Smooth muscle cell (in vitro differentiated cells): ENCODE results near the gene IDUA. TPM values are rescaled to one million over a fixed set of nuclear protein-coding genes. Genes with fewer than 3 reads are reported as not detected.
A peak's percentile ranks its signal among the peaks of the same experiment; 100 is the strongest.

Experiments used
- DNase-seq: peaks from one replicate; lab custom pipeline; 2025; ENCODE audit not compliant: unreplicated experiment; lab: John Stamatoyannopoulos, UW
- H2AFZ ChIP-seq: fragments of 200-600 bp; sonication (generic); 2 replicates; pipeline ENCODE4 v1.6.0; 2016; ENCODE audit warnings: antibody characterized with exemption, low read depth, mild to moderate bottlenecking
- H3F3A ChIP-seq: fragments of 200-600 bp; sonication (generic); 2 replicates; pipeline ENCODE4 v1.6.0; 2017; ENCODE audit warnings: antibody characterized with exemption, low read depth
- H3K27ac ChIP-seq: fragments of 200-600 bp; sonication (generic); 2 replicates; pipeline ENCODE4 v1.5.1; 2016; ENCODE audit warnings: low read depth, mild to moderate bottlenecking
- H3K27me3 ChIP-seq: fragments of 200-600 bp; sonication (generic); 2 replicates; pipeline ENCODE4 v1.6.1; 2016; ENCODE audit warnings: low read depth, mild to moderate bottlenecking
- H3K36me3 ChIP-seq: fragments of 200-600 bp; sonication (generic); 2 replicates; pipeline ENCODE4 v1.5.1; 2016; ENCODE audit warnings: low read depth
- H3K4me1 ChIP-seq: fragments of 200-600 bp; sonication (generic); 2 replicates; pipeline ENCODE4 v1.5.1; 2016; ENCODE audit warnings: low read depth
- H3K4me2 ChIP-seq: fragments of 200-600 bp; sonication (generic); 2 replicates; pipeline ENCODE4 v1.6.0; 2016; ENCODE audit warnings: mild to moderate bottlenecking
- H3K4me3 ChIP-seq: fragments of 200-600 bp; sonication (generic); 2 replicates; pipeline ENCODE4 v1.5.1; 2016; ENCODE audit warnings: mild to moderate bottlenecking
- H3K79me2 ChIP-seq: fragments of 200-600 bp; sonication (generic); 2 replicates; pipeline ENCODE4 v1.6.0; 2016; ENCODE audit warnings: low read depth, mild to moderate bottlenecking
- H3K9ac ChIP-seq: fragments of 200-600 bp; sonication (generic); 2 replicates; pipeline ENCODE4 v1.6.0; 2016; ENCODE audit warnings: low read depth
- H3K9me3 ChIP-seq: fragments of 200-600 bp; sonication (generic); replicated peaks from 2 replicates; pipeline ENCODE4 v1.5.1; 2016; ENCODE audit warnings: low read depth
- H4K20me1 ChIP-seq: fragments of 200-600 bp; sonication (generic); 2 replicates; pipeline ENCODE4 v1.6.0; 2016; ENCODE audit warnings: low read depth
- CTCF ChIP-seq: fragments of 200-600 bp; sonication (generic); IDR thresholded peaks from 2 replicates; pipeline ENCODE4 v1.5.1; 2017; ENCODE audit warnings: borderline replicate concordance, mild to moderate bottlenecking, antibody characterized with exemption; ENCODE audit not compliant: insufficient read depth, poor library complexity, severe bottlenecking
- WGBS: methylation state at CpG from one replicate; pipeline ENCODE4 v1.1.7; 2016; ENCODE audit warnings: low lambda C conversion rate; 5-methylcytosine and 5-hydroxymethylcytosine counted together
- polyA plus RNA-seq: library from polyadenylated mRNA; unstranded; fragments of >200 nt; fragmentation: Nextera tagmentation; extraction: Ambion mirVana; gene quantifications from 2 replicates; pipeline ENCODE4 v1.2.1, GENCODE V29; 2016
- total RNA-seq: library from RNA; depleted of rRNA; stranded (reverse); fragments of >200 nt; gene quantifications from 2 replicates; pipeline ENCODE4 v1.2.3, GENCODE V29; 2014

IDUA gene
- total and polyA plus RNA-seq, 2 experiments from 2014 or later = 6.3 to 49.9 TPM

GRCh38 chr4:1004557-1005485 is 18.0 kb downstream of the IDUA start:
- DNase-seq = no peak
- no peak overlapping the region for H3K9ac ChIP-seq
- no peaks in the 10 kb centered on the region for H3K9me3 ChIP-seq
- peaks cover 4% of the 10 kb centered on the region for H3K4me1 ChIP-seq
- peaks cover 86% of the 10 kb centered on the region for H3K27me3 ChIP-seq
- no peaks in the 10 kb centered on the region for H3K36me3 ChIP-seq
- H3K27ac ChIP-seq = no peak overlapping the region
- 90% methylated on average over 24 of the region's 25 CpGs for WGBS
- H4K20me1 ChIP-seq = no peaks in the 10 kb centered on the region
- TF ChIP-seq CTCF = no peak
- H2AFZ ChIP-seq = no peak overlapping the region
- no peaks in the 10 kb centered on the region for H3F3A ChIP-seq
- H3K79me2 ChIP-seq = no peaks in the 10 kb centered on the region
- H3K4me3 ChIP-seq = no peak overlapping the region
- H3K4me2 ChIP-seq = no peak overlapping the region

- Histone ChIP-seq H3K27me3 (peaks cover 66% of the 10 kb centered on the region), H3K27ac (no peak overlapping the region), H2AFZ (no peak overlapping the region), H3K36me3 (no peaks in the 10 kb centered on the region), H3K4me2 (no peak overlapping the region), H3K9me3 (no peaks in the 10 kb centered on the region), H3K4me3 (no peak overlapping the region), H4K20me1 (peaks cover 8% of the 10 kb centered on the region), H3K9ac (no peak overlapping the region), H3K79me2 (no peaks in the 10 kb centered on the region), H3F3A (peaks cover 9% of the 10 kb centered on the region), H3K4me1 (peaks cover 8% of the 10 kb centered on the region)
- WGBS = 90% methylated on average over 5 of the region's 5 CpGs
- TF ChIP-seq CTCF = no peak
- DNase-seq = no peak
Observed at GRCh38 chr4:1006856-1007255, 20.0 kb downstream of the IDUA start.

- 15% methylated on average over 28 of the region's 36 CpGs for WGBS
- H3K9ac ChIP-seq = peak overlapping the region; percentile 57
- peak overlapping the region; percentile 98 for H2AFZ ChIP-seq
- H3K36me3 ChIP-seq = no peaks in the 10 kb centered on the region
- TF ChIP-seq CTCF = no peak
- H3K4me1 ChIP-seq = peaks cover 8% of the 10 kb centered on the region
- H3K9me3 ChIP-seq = no peaks in the 10 kb centered on the region
- H3K4me3 ChIP-seq = peak overlapping the region; percentile 82
- H3K4me2 ChIP-seq = peak overlapping the region; percentile 99
- no peaks in the 10 kb centered on the region for H3K79me2 ChIP-seq
- peaks cover 9% of the 10 kb centered on the region for H3F3A ChIP-seq
- H3K27ac ChIP-seq = no peak overlapping the region
- DNase-seq = no peak
- H4K20me1 ChIP-seq = peaks cover 20% of the 10 kb centered on the region
- peaks cover 44% of the 10 kb centered on the region for H3K27me3 ChIP-seq
Observed at GRCh38 chr4:1008840-1009541, 22.1 kb downstream of the IDUA start.
